GM13977 (cell line): ENCODE results near the gene ARHGEF16.

ENCODE experiments used
- DNase-seq: peaks from one replicate; pipeline ENCODE4 v3.0.0; 2012; ENCODE audit warnings: low spot score
- CTCF ChIP-seq: IDR thresholded peaks from 2 replicates; pipeline ENCODE4 v1.5.1; 2012; ENCODE audit warnings: mild to moderate bottlenecking, control low read depth; ENCODE audit not compliant: insufficient read depth; ENCODE audit errors: extremely low read depth, missing control alignments
- in situ Hi-C: fragments of 300-500 bp; cut with MboI; formaldehyde crosslinking; loops from one replicate; pipeline ENCODE4 v1.12.0; 2022; ENCODE audit warnings: low sequenced_read_pairs, low pct_unique_long_range_greater_than_20kb, mixed read lengths, inconsistent platforms; ENCODE audit not compliant: unreplicated experiment

ARHGEF16 gene

GRCh38 chr1:3423245-3423829 is 31.1 kb upstream of the ARHGEF16 start:
- in situ Hi-C loops, result loop anchor here (10.0 kb wide), 1 partner anchor 1009 kb away; the partner anchor contains the start of gene PEX10
- DNase-seq, result no peak
- TF ChIP-seq CTCF, result no peak

GRCh38 chr1:3423896-3424611 is 30.4 kb upstream of the ARHGEF16 start:
- no peak for TF ChIP-seq CTCF
- in situ Hi-C loops, result loop anchor here (10.0 kb wide), 1 partner anchor 1009 kb away; the partner anchor contains the start of gene PEX10
- DNase-seq, result no peak

GRCh38 chr1:3425486-3426215 is 28.8 kb upstream of the ARHGEF16 start:
- DNase-seq, result no peak
- in situ Hi-C loops, result loop anchor here (10.0 kb wide), 1 partner anchor 1011 kb away; the partner anchor contains the start of gene PEX10
- TF ChIP-seq CTCF, result no peak

GRCh38 chr1:3426956-3427535 is 27.4 kb upstream of the ARHGEF16 start:
- no peak for DNase-seq
- in situ Hi-C loops, result loop anchor here (10.0 kb wide), 1 partner anchor 1012 kb away; the partner anchor contains the start of gene PEX10
- TF ChIP-seq CTCF, result no peak

GRCh38 chr1:3427711-3428704 is 26.5 kb upstream of the ARHGEF16 start:
- TF ChIP-seq CTCF, result no peak
- no peak for DNase-seq
- in situ Hi-C loops, result loop anchor here (10.0 kb wide), 1 partner anchor 1013 kb away; the partner anchor contains the start of gene PEX10
